Fibroblast of skin of scalp (primary cell): ENCODE data around the gene SLC4A9. TPM values are rescaled to one million over a fixed set of nuclear protein-coding genes. Genes with fewer than 3 reads are reported as not detected.
A peak's percentile ranks its signal among the peaks of the same experiment; 100 is the strongest.

Source experiments
- DNase-seq: peaks from one replicate; pipeline ENCODE4 v3.0.0-alpha.2; 2013
- polyA plus RNA-seq, 2 experiments: library from polyadenylated mRNA; unstranded; fragments of 120-200 nt; gene quantifications; one replicate each; pipeline ENCODE4 v1.2.1, GENCODE V29; 2013; ENCODE audit not compliant: insufficient read length in 2 of 2

Gene SLC4A9
- not detected for polyA plus RNA-seq (2013, experiment 1 of 2; ENCODE audit: insufficient read length)
- 0.10 TPM for polyA plus RNA-seq (2013, experiment 2 of 2; ENCODE audit: insufficient read length)

- DNase-seq: no peak
Measured at GRCh38 chr5:140360101-140360500, at the start of gene SLC4A9. SLC4A9 (plus strand) TSS chr5:140360194; CDS start chr5:140360237, 43 bp downstream.

- DNase-seq: no peak
Measured at GRCh38 chr5:140310434-140310833, 49.6 kb upstream of the SLC4A9 start.

- DNase-seq: peak; percentile 83
Measured at GRCh38 chr5:140311011-140311467, 49.0 kb upstream of the SLC4A9 start.

GRCh38 chr5:140312067-140312790 lies 47.8 kb upstream of the SLC4A9 start:
- peak; percentile 79 for DNase-seq

- DNase-seq: no peak
Measured at GRCh38 chr5:140312791-140313189, 47.2 kb upstream of the SLC4A9 start.

- DNase-seq: peak; percentile 60
Measured at GRCh38 chr5:140317859-140318258, 42.1 kb upstream of the SLC4A9 start.

- DNase-seq: no peak
Measured at GRCh38 chr5:140318792-140319191, 41.2 kb upstream of the SLC4A9 start.

GRCh38 chr5:140319833-140320232 lies 40.2 kb upstream of the SLC4A9 start:
- DNase-seq: no peak

GRCh38 chr5:140321796-140322195 lies 38.2 kb upstream of the SLC4A9 start:
- DNase-seq: no peak

- peak; percentile 98 for DNase-seq
Measured at GRCh38 chr5:140322751-140323731, 37.0 kb upstream of the SLC4A9 start.

GRCh38 chr5:140324041-140324600 lies 35.9 kb upstream of the SLC4A9 start:
- peak; percentile 26 for DNase-seq

GRCh38 chr5:140324617-140325241 lies 35.3 kb upstream of the SLC4A9 start:
- DNase-seq: peak; percentile 72

- DNase-seq: no peak
Measured at GRCh38 chr5:140325486-140325885, 34.5 kb upstream of the SLC4A9 start.

- peak; percentile 83 for DNase-seq
Measured at GRCh38 chr5:140327589-140327988, 32.4 kb upstream of the SLC4A9 start.

GRCh38 chr5:140328036-140328764 lies 31.8 kb upstream of the SLC4A9 start:
- no peak for DNase-seq

GRCh38 chr5:140329739-140330481 lies 30.1 kb upstream of the SLC4A9 start:
- DNase-seq: peak; percentile 41

GRCh38 chr5:140331638-140332037 lies 28.4 kb upstream of the SLC4A9 start:
- DNase-seq: no peak

GRCh38 chr5:140336388-140336787 lies 23.6 kb upstream of the SLC4A9 start:
- DNase-seq: no peak

GRCh38 chr5:140337880-140338279 lies 22.1 kb upstream of the SLC4A9 start:
- no peak for DNase-seq

GRCh38 chr5:140338336-140338735 lies 21.7 kb upstream of the SLC4A9 start:
- DNase-seq: peak; percentile 19

- no peak for DNase-seq
Measured at GRCh38 chr5:140338908-140339307, 21.1 kb upstream of the SLC4A9 start.
